Measurements from ENCODE around the gene CTBS.
"Not testable (repeated sequence)": the region's sequence is repeated elsewhere in the genome, so short reads cannot be mapped to it uniquely, and the experiment has no call there.

GRCh38 chr1:84594959-84595358 is 20.7 kb upstream of the CTBS start:
- TF ChIP-seq ZNF175, CTCF (tag by site-specific recombination; IDR thresholded peaks at IDR 0.05): not testable (repeated sequence)
